SK-N-DZ (cell line): ENCODE results near the gene ANKDD1A.
A peak's percentile ranks its signal among the peaks of the same experiment; 100 is the strongest.

Experiments used
- DNase-seq: peaks from one replicate; pipeline ENCODE4 v3.0.0-alpha.2; 2015; ENCODE audit warnings: low spot score

The ANKDD1A gene

GRCh38 chr15:64895285-64896065 is 16.2 kb upstream of the ANKDD1A start:
- DNase-seq: no peak

- DNase-seq: no peak
These were observed 15.2 kb upstream of the ANKDD1A start for GRCh38 chr15:64896371-64897069.

GRCh38 chr15:64897345-64897985 is 14.2 kb upstream of the ANKDD1A start:
- no peak for DNase-seq

- no peak for DNase-seq
These were observed 13.3 kb upstream of the ANKDD1A start for GRCh38 chr15:64898406-64898805.

GRCh38 chr15:64901141-64901540 is 10.6 kb upstream of the ANKDD1A start:
- no peak for DNase-seq

GRCh38 chr15:64901914-64902313 is 9.8 kb upstream of the ANKDD1A start:
- no peak for DNase-seq

- no peak for DNase-seq
These were observed 8.8 kb upstream of the ANKDD1A start for GRCh38 chr15:64902863-64903262.

GRCh38 chr15:64903326-64903950 is 8.3 kb upstream of the ANKDD1A start:
- no peak for DNase-seq

- no peak for DNase-seq
These were observed 7.5 kb upstream of the ANKDD1A start for GRCh38 chr15:64904189-64904588.

- DNase-seq: peak; percentile 95
These were observed 6.4 kb upstream of the ANKDD1A start for GRCh38 chr15:64905119-64905831.

- no peak for DNase-seq
These were observed 5.8 kb upstream of the ANKDD1A start for GRCh38 chr15:64905941-64906340.

GRCh38 chr15:64906402-64906801 is 5.3 kb upstream of the ANKDD1A start:
- no peak for DNase-seq

GRCh38 chr15:64907991-64908390 is 3.7 kb upstream of the ANKDD1A start:
- no peak for DNase-seq

- DNase-seq: no peak
These were observed 2.2 kb upstream of the ANKDD1A start for GRCh38 chr15:64909546-64909945.

- DNase-seq: no peak
These were observed 950 bp downstream of the ANKDD1A start for GRCh38 chr15:64912379-64913325.

- DNase-seq: no peak
These were observed 4.0 kb downstream of the ANKDD1A start for GRCh38 chr15:64915518-64916227.

- DNase-seq: no peak
These were observed 4.7 kb downstream of the ANKDD1A start for GRCh38 chr15:64916365-64916764.

- no peak for DNase-seq
These were observed 5.5 kb downstream of the ANKDD1A start for GRCh38 chr15:64917211-64917610.

- no peak for DNase-seq
These were observed 8.0 kb downstream of the ANKDD1A start for GRCh38 chr15:64919721-64920120.

- DNase-seq: no peak
These were observed 10.0 kb downstream of the ANKDD1A start for GRCh38 chr15:64921711-64922110.
